Measurements from ENCODE around the gene SPO11.

GRCh38 chr20:57288651-57289277, 40.8 kb upstream of the SPO11 start:
- TF ChIP-seq CTCF (IDR thresholded peaks at IDR 0.05) (no peak), POLR2A (IDR thresholded peaks at IDR 0.05) (no peak)

Measured in Peyer's patch (tissue), 4 donors.